ENCODE results near the gene CCS.
"Not testable (repeated sequence)": the region's sequence is repeated elsewhere in the genome, so short reads cannot be mapped to it uniquely, and the experiment has no call there.

The CCS gene

GRCh38 chr11:66591175-66591574 lies 1.8 kb upstream of the CCS start:
- DNase-seq (ENCODE audit: low spot score) = no peak

- peak; percentile 13 for DNase-seq (ENCODE audit: low spot score)
Measured at GRCh38 chr11:66593303-66593635, 284 bp downstream of the CCS start.

GRCh38 chr11:66593650-66594049 lies 665 bp downstream of the CCS start:
- DNase-seq (ENCODE audit: low spot score) = no peak

GRCh38 chr11:66595245-66595904 lies 2.4 kb downstream of the CCS start:
- no peak for DNase-seq (ENCODE audit: low spot score)

- no peak for DNase-seq (ENCODE audit: low spot score)
Measured at GRCh38 chr11:66598993-66599392, 6.0 kb downstream of the CCS start.

- DNase-seq (ENCODE audit: low spot score) = no peak
Measured at GRCh38 chr11:66600219-66600618, 7.2 kb downstream of the CCS start.

DNA sequence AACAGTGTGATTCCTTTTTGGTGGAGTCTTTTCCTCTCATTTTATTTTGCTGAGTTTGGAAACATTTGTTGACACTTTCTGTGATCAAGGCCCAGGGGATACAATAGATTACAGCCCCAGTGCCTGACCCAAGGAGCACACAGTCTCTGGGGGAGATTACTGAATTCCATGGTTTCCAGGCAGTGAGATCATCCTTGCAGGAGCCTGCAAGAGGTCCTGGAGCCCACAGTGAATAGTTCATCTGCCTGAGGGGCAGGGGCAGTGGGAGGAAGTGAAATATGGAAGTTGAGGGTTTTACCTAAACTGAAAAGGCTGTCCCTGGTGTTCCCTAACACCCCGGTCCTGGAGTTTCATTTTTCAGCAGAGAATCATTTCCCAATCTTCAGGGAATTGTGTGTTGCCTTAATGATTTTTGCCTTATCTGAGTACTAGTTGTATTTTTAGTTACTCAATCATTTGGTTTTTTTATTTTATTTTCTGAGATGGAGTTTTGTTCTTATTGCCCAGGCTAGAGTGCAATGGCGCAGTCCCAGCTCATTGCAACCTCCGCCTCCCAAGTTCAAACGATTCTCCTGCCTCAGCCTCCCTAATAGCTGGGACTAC lies 7.7 kb downstream of the CCS start:
- no peak for DNase-seq (ENCODE audit: low spot score)

- no peak for DNase-seq (ENCODE audit: low spot score)
Measured at GRCh38 chr11:66603072-66603471, 10.1 kb downstream of the CCS start.

GRCh38 chr11:66604155-66604554 lies 11.2 kb downstream of the CCS start:
- no peak for DNase-seq (ENCODE audit: low spot score)

DNA sequence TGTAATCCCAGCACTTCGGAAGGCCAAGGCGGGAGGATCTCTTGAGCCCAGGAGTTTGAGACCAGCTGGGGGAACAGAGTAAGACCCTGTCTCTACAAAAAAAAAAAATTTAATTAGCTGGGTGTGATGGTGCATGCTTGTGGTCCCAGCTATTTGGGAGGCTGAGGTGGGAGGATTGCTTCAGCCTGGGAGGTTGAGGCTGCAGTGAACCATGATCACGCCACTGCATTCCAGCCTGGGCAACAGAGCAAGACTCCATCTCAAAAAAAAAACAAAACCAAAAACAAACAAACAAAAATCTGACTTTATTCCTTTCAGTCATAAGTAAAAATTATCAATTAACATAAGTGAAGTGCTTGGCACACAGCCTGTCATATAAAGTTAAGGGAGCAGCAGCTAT lies 13.6 kb downstream of the CCS start:
- not testable (repeated sequence) for DNase-seq (ENCODE audit: low spot score)

DNA sequence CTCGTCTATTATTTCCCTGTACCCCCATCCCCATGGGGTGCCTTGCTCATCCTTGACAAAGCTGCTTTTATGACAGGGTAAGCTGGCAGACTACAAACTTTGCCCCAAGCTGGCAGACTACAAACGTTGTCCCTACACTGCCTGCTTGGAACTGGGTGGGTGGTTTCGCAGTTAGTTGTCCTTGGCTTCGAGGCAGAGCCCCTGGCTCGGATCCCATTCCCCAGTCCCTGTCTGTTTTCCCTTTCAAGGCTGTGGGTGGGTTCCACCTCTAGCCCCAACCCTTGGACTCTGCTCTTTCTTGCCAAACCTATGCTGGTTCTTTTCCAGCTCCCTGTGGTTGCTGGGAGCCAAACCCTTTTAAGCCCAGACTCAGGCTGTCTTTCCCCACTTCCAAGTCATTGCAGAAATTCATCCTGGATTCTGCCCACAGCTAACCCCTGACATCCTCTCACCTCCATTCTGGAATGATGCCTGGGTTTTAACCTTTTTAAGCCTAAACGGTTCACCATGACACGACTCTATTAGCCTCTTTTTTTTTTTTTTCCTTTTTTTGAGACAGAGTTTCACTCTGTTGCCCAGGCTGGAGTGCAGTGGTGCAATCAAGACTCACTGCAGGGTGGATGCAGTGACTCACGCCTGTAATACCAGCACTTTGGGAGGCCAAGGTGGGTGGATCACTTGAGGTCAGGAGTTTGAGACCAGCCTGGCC lies 14.3 kb downstream of the CCS start:
- DNase-seq (ENCODE audit: low spot score) = peak; percentile 79

DNA sequence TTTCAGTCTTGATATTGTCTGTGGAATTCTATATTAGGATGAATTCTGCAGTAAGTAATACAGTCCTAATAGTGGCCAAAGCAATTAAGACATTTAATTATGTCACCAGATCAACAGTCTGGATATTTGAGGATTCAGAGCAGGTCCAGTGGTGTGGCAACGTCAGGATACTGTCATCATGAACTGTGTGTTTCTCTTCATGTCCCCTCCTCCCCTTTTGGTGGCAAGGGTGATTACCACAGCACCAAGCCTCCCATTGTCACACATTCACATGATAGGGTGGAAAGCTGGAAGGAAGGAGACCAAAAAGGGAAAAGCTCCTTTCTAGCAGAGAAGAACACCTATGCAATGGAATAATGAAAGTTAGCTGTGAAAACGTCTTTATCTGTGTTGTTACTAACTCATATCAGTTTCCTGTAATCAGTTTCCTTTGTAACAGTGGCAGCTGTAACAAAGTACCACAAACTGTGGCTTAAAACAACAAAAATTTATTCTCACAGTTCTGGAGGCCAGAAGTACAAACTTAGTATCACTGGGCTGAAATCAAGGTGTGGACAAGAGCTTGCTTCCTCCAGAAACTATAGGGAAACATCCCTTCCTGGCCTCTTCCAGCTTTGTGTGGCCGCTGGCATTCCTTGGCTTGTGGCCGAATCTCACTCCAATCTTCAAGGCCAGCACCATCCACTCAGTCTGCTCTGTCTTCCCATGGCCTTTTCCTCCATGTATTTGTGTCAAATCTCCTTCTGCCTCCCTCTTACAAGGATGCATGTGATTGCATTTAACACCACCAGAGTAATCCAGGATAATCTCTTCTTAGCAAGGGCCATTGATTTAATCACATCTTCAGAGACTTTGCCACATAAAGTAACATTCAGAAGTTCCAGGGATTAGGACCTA lies 17.0 kb downstream of the CCS start:
- no peak for DNase-seq (ENCODE audit: low spot score)

DNA sequence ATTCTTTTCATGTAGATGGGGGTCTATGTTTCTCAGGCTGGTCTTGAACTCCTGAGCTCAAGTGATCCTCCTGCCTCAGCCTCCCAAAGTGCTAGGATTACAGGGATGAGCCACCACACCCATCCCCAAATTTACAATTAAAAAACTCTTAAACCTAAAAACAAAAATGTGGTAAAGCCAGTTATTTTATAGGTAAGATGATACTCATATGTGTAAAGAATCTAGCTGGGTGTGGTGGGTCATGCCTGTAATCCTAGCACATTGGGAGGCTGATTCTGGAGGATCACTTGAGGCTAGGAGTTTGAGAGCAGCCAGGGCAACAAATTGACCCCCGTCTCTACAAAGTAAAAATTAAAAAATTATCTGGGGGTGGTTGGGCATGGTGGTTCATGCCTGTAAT lies 19.5 kb downstream of the CCS start:
- no peak for DNase-seq (ENCODE audit: low spot score)

DNA sequence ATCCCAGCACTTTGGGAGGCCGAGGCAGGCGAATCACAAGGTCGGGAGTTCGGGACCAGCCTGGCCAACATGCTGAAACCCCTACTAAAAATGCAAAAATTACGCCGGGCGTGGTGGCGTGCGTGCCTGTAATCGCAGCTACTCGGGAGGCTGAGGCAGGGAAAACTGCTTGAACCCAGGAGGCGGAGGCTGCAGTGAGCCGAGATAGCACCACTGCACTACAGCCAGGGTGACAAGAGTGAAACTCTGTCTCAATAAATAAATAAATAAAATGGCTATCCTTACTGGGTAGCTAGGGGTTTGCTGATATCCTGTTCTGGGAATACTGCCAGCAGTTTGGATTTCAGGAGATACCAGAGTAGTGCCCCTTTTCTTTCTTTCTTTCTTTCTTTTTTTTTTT lies 21.1 kb downstream of the CCS start:
- DNase-seq (ENCODE audit: low spot score) = no peak

- peak; percentile 100 for DNase-seq (ENCODE audit: low spot score)
Measured at GRCh38 chr11:66616379-66617154, 23.6 kb downstream of the CCS start, which contains the start of gene RBM14. TSS of gene RBM14 (plus strand) at chr11:66616630. CDS start at chr11:66616721, 91 bp downstream.

DNA sequence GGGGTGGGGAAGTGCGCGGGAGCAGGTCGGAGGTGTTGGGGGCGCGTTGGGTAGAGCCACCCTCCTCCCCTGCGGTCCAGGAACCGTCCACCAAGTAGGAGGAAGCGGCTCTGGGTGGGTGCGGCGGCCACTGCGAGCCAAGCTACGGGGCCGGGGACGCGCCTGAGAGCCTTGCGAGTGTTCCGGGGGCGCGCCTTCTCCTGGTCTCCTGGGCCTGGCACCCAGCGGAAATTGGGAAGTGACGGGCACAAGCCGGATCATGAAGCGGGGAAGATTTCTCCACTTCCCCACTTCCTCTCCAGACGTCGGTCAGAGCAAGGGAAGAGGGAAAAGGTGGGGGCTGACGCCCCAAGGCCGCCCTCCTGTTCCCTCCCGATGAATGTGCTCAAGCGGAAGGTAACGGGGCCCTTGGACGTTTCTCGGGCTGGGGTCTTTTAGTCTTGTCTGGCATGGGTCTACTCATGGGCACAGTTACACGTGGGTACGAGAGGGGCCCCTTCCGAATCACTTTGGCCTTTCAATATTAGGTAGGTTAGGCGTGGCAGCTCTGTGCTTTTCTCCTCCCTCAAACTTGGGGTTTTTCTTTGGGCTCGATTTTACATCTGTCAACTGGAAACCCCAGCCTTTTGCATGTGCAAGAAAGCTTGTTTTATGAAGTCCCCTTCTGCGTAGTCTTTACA lies 24.3 kb downstream of the CCS start:
- DNase-seq (ENCODE audit: low spot score) = peak; percentile 38

- DNase-seq (ENCODE audit: low spot score) = peak; percentile 31
Measured at GRCh38 chr11:66619080-66619554, 26.1 kb downstream of the CCS start.

DNA sequence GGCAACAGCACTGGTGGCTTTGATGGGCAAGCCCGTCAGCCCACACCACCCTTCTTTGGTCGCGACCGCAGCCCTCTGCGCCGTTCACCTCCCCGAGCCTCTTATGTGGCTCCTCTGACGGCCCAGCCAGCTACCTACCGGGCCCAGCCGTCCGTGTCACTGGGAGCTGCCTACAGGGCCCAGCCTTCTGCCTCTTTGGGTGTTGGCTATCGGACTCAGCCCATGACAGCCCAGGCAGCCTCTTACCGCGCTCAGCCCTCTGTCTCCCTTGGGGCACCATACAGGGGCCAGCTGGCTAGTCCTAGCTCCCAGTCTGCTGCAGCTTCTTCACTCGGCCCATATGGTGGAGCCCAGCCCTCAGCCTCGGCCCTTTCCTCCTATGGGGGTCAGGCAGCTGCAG lies 31.5 kb downstream of the CCS start:
- DNase-seq (ENCODE audit: low spot score) = no peak

- no peak for DNase-seq (ENCODE audit: low spot score)
Measured at GRCh38 chr11:66625041-66625751, 32.2 kb downstream of the CCS start.

DNA sequence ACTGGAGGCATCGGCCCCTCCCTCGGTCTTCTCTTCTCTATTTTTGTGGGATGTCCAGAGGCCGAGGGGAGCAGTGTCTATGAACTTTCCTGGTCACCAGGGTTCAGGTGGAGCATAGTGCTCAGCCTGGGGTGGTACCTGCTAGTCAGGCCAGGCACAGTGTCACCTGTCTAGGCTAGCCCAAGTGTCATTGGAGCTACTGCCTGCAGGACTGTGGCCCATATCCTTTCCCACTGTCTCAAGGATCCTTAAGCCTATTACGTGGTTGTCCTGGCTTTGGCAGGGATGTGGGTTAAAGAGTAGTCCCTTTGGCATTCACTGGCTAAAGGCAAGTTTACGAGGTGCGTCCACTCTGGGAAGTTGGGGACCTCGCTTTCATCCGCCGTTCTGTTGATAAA lies 32.8 kb downstream of the CCS start:
- DNase-seq (ENCODE audit: low spot score) = no peak

Data from AG08395 (cell line).